GM19351 (cell line): ENCODE data around the gene TTLL9.

ENCODE experiments used
- ATAC-seq: cut with Tn5 transposase; IDR thresholded peaks from one replicate; pipeline ENCODE4 v1.9.1; 2021; ENCODE audit warnings: mild to moderate bottlenecking, moderate library complexity; ENCODE audit not compliant: unreplicated experiment

Gene TTLL9

DNA sequence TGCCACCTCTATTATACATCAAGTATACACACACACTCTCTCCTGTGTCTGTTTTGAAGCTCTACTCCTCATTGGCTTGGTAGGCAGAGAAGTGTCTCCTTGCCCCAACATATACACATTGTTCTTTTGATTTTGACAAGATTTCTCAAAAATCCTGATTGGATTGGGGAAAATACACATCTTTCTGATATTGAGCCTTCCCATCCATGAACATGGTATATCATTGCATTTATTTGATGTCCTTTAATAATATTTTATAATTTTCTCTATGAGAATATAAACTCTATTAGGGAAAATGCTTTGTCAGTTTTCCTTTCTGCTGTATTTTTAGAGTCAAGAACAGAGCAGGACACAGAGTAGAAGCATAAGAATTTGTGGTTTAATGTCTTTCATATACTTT lies 7.2 kb downstream of the TTLL9 start:
- ATAC-seq: no peak

- peak; percentile 92 for ATAC-seq
Observed at GRCh38 chr20:31879143-31879987, 8.9 kb downstream of the TTLL9 start.

DNA sequence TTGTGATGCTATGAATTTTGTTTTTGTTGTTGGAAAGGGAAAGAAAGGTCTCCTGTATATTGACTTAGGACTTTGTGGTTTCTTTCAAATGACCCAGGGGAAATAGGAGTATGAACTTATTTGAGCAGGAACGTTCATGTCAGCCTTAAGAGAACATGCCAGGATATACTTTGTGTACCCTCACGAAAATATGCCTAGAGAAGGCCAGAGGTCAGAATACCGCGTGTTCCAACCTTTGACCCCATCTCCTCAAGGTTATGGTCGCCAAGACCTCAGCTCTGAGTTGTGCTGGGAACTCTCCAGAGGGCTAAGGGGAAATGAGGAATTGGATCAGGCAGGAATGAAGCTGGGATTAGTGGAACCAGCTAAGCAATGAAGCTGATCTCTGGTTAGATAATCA lies 11.5 kb downstream of the TTLL9 start:
- ATAC-seq: no peak

GRCh38 chr20:31883829-31884228 lies 13.4 kb downstream of the TTLL9 start:
- no peak for ATAC-seq

DNA sequence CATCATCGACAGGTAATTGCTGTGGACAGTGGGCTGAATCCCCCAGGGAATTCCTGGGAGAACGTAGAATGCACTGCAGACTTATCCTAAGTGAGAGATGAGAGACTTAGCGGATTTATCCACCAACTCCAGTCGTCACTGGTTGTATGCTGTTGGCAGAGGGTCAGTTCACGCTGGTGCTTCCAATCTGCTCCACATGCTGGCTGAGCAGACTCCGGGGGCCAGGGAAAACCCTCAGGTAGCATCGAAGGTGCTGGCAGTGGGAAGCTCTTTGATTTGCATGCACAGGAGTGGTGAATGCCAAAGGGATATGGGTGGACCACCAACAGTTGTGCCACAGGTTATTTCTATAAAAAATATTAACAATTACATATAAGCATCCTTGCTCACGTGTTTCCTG lies 20.2 kb downstream of the TTLL9 start:
- no peak for ATAC-seq

- peak; percentile 100 for ATAC-seq
Observed at GRCh38 chr20:31894980-31895675, 24.7 kb downstream of the TTLL9 start.

GRCh38 chr20:31896049-31896448 lies 25.6 kb downstream of the TTLL9 start:
- no peak for ATAC-seq

DNA sequence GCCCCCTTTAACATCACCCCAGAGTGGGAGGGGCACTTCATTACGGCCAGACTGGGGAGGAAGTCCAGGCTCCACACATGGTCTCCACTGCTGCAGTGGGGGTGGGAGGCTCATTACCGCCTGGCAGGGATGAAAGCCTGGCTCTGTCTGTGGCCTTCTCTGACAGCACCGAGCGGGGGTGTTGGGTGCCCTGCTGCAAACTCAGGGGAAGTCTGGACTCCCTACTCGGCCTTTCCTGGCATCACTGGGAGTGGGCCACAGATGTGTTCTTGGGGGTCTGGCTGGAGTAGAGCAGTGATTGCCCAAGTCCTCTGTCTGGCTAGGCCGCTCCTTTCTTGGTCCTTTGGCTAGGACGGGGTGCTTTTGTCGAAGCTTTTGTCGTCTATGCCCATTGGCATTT lies 27.1 kb downstream of the TTLL9 start:
- ATAC-seq: no peak

- ATAC-seq: no peak
Observed at GRCh38 chr20:31901615-31902014, 31.2 kb downstream of the TTLL9 start.

DNA sequence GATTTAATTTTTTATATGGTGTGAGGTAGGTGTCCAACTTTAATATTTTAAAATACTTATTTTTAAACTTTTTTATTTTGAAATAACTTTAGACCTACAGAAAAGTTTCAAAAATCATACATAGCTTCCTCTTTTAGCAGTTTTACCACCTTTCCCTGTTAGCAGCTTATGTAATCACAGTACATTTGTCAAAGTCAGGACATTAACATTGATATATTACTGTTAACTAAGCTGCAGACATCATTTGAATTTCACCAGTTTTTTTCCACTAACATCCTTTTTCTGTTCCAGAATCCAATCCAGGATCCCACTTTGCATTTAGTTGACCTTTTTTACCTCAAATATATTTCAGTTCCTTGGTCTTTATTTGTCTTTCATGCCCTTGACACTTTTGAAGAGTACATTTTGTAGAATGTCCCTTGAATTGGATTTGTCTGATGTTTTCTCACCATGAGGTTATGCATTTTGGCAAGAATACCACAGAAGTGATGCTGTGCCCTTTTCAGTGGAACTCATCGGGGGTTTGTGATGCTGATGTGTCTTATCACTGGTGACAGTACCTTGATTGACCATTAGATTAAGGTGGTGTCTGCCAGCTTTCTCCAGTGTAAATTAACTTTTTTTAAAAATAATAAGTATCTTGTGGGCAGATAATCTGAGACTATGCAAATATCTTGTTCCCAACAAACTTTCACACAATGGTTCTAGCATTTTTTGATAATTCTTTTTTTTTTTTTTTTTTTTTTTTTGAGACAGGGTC lies 33.4 kb downstream of the TTLL9 start:
- ATAC-seq: no peak

DNA sequence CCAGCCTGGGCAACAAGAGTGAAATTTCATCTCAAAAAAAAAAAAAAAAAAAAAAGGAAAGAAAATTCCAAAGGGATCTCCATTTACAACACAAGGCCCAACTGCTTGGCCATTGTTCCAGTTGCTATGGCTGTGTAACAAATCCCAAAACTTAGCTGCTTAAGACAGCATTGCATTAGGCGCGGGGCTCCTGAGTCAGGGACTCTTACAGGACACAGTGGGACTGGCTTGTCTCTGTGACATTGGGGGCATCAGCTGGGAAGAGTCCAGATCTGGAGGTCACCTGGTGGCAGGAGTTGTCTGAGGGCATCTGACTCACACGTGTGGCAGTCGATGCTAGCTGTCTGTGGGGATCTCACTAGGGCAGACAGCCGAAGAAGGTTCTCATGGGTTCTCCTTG lies 35.6 kb downstream of the TTLL9 start:
- no peak for ATAC-seq

DNA sequence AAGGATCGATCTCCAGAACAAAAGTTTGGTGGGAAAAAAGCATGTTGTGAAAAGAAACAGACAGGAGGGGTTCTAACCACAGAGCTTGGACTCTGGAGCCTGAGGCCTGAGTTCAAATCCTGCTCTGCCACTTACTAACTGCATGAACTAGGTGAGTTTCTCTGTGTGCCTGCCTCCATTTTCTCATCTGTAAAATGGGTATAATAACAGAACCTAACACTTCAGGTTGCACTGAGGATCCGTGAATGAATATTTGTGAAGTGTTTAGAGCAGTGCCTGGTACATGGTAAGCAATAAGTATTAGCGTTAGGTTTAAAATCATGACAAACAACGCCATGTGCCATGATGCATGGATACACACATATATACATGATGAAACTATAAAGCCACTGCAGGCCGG lies 36.6 kb downstream of the TTLL9 start:
- no peak for ATAC-seq

DNA sequence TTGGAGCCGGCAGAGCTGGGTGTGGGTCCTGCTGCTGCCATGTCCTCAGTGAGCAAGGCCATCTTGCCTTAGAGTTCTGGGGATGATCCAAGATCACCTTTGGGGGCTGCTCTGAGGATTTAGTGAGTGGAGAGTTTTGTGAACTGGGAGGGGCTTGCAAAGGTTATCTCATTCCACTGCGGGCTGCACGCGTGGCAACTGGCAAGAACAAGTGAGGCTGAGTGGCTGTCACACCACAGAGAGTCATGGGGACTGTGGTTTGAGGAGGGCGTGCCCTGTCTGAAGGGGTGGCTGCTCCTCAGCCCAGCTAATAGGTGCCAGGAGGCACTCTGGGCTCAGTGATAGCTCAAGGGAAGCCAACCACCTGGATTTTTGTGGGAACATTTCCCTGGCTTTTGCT lies 37.6 kb downstream of the TTLL9 start:
- ATAC-seq: no peak

DNA sequence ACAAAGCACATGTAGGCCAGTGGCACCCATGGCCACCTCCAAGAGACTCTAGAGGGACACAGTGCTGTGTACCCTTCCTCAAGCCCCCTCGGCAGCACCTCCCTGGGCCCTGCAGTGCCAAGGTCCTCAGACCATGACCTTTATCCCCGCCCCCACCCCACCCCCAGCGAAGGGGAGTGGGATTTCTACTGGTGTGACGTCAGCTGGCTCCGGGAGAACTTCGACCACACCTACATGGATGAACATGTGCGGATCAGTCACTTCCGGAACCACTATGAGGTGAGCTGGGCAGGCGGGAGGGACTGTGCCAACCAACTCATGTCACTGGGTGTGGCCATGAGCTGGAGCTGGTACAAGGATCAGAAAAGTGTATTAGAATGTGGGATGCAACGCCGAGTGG lies 38.0 kb downstream of the TTLL9 start:
- no peak for ATAC-seq

DNA sequence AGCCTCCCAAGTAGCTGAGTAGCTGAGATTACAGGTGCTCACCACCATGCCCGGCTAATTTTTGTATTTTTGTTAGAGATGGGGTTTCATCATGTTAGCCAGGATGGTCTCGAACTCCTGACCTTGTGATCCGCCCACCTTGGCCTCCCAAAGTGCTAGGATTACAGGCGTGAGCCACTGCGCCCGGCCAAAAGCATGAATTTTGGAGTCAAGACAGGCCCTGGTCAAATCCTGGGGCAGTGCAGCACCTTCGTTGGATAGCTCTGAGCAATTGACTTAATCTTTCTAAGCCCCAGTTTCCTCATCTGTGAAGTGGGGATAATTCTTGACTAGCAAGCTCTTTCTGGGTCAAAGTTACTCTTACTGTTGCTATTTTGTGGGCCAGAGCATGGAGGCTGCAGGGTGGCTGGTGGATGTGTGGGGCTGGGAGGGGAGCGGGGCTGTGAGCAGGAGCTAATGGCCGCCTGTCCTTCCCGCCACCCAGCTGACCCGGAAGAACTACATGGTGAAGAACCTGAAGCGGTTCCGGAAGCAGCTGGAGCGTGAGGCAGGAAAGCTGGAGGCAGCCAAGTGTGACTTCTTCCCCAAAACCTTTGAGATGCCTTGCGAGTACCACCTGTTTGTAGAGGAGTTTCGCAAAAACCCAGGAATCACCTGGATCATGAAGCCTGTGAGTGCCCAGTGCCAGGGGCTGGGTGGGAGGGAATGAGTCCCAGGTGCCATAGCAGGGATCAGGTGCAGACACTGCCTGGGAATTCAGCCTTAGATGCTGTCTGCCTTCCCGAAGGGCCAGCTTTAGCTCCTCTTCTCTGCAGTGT lies 39.0 kb downstream of the TTLL9 start:
- no peak for ATAC-seq

- ATAC-seq: no peak
Observed at GRCh38 chr20:31910071-31910803, 39.8 kb downstream of the TTLL9 start.

DNA sequence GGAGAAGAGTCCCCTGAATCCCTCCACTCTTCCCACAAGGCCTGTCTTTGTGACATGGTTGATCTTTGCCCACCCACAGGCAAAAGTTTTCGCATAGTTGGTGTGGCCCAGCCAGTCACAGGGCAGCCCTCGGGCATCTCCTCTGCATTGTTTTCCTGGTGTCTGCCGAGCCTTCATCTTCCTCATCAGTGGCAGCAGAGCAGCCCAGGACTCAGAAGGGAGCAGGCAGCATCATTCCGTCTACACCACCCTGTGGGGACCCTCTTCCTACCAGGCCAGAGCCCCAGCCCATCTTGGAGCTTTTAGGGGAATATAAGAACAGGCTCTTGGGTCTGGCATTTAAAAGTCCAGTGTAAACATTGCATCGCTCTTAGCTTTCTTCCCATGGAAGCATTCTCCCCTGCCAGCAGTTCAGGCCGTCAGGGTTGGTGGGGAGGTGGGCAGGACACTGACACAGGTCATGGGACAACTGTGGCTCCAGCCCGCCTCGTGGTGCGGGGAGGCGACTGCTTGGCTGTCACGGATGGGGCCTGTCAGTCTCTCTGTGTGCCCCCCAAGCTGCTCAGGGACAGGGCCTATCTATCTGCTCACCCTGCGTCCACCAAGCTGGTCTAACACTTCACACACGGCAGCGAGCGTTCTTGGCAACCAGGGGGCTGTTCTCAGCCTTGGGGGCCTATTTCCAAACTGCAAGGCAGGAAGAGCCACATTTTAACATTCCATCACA lies 43.2 kb downstream of the TTLL9 start:
- ATAC-seq: no peak

GRCh38 chr20:31914170-31914569 lies 43.7 kb downstream of the TTLL9 start:
- ATAC-seq: no peak

DNA sequence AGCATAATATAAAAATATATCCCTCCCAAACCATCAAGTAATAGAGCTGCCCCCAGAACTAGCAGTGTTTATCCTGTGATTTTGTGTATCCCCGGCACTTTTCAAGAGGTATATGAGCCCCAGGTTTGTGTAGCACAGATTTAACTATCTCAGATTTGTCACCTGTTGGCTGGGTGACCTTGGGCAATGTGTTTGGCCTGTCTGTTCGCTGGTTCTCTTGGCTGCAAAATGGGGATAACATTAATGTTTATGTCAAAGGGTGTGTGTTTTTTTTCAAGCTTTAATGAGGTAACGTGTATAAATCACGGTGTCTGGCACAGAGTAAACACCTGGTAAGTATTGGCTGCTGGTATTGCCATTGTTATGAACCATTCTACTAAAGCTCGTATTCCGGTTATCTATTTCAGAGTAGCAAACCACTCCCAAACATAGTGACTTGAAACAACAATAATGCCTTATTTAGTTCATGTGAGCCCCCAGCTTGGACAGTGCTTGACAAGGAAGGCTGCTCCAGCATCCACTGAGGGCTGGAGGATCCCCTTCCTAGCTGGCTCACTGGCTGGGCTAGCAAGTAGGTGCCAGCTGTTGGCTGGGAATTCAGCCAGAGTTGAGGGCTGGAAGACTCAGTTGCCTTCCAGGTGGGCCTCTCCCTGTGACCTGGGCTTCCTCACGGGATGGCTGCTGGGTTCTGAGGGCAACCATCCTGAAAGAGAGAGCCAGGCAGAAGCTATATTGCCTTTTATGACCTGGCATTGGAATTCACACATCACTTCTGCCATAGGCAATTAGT lies 45.3 kb downstream of the TTLL9 start:
- ATAC-seq: no peak
